ENCODE measurements around the gene NR2F2. TPM values are rescaled to one million over a fixed set of nuclear protein-coding genes. Genes with fewer than 3 reads are reported as not detected.

NR2F2 gene
- total RNA-seq, 4 donors from 2014 or later: 11.3 to 29.5 (median 18.4) TPM

DNA sequence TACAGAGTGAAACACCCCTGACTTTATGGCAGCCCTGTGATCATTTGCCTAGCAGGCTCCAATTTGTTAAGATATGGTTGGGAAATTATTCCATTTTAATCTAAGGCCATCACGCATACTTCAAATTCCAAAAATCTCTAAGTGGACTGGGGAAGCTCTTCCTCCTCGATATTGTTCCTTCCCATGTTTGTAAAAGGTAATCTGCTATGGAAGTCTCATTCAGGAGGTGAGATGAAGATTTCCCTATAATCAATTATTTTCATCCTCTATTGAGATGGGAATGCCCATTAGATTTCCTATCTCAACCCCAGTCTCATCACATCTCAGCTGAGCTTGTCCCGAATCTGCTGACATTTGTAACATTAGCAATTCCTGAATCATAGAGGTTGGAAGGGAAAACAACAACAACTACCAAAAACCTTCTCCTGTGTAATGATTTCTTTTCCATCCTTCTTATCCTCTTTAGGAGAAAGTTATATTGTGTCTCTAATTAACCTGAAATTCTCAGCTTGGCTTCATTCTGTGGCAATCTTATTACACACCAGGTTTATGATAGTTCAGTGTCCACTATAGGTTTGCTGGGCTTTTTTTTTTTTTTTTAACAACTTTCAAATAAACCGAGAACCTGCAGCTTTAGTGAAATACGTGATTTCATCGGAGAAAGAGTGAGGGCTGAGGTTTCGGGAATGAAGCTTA lies 2.2 kb upstream of the NR2F2 start:
- H3K27ac ChIP-seq: peak overlapping the region; percentile 81 to 91 (median 88)
- TF ChIP-seq POLR2AphosphoS5 (IDR thresholded peaks at IDR 0.05) (no peak), EP300 (IDR thresholded peaks at IDR 0.05; ENCODE audit: low read depth) (no peak), POLR2A (IDR thresholded peaks at IDR 0.05) (no peak)
- TF ChIP-seq, protein P1, sequence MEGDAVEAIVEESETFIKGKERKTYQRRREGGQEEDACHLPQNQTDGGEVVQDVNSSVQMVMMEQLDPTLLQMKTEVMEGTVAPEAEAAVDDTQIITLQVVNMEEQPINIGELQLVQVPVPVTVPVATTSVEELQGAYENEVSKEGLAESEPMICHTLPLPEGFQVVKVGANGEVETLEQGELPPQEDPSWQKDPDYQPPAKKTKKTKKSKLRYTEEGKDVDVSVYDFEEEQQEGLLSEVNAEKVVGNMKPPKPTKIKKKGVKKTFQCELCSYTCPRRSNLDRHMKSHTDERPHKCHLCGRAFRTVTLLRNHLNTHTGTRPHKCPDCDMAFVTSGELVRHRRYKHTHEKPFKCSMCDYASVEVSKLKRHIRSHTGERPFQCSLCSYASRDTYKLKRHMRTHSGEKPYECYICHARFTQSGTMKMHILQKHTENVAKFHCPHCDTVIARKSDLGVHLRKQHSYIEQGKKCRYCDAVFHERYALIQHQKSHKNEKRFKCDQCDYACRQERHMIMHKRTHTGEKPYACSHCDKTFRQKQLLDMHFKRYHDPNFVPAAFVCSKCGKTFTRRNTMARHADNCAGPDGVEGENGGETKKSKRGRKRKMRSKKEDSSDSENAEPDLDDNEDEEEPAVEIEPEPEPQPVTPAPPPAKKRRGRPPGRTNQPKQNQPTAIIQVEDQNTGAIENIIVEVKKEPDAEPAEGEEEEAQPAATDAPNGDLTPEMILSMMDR (IDR thresholded peaks at IDR 0.05): no peak
- intact Hi-C loops (cut with DNase I; ENCODE audit: low total_unique reads) (no loop called here), in situ Hi-C loops (cut with MboI; ENCODE audit: low pct_ligation_motif_present in 1 of 4, low pct_unique_long_range_greater_than_20kb in 1 of 4, low sequenced_read_pairs in 3 of 4) (loop anchor here in 3 of 4 donors (10.0 to 25.0 kb wide), 2 partner anchors 1064 to 1066 kb away; no protein-coding TSS in a partner anchor)
- H3K36me3 ChIP-seq: no peaks in the 10 kb centered on the region
- no peaks in the 10 kb centered on the region for H3K9me3 ChIP-seq
- no peak for DNase-seq
- peaks cover 40% of the 10 kb centered on the region for H3K27me3 ChIP-seq
- 51 to 72% methylated on average over 7 of the region's 7 CpGs for WGBS, 2 donors (ENCODE audit: low coverage in 1 of 2)
- H3K4me1 ChIP-seq: peaks cover 0 to 41% (median 13%) of the 10 kb centered on the region in 4 donors
- H3K4me3 ChIP-seq: peak overlapping the region in 1 of 4 donors; percentile 66

DNA sequence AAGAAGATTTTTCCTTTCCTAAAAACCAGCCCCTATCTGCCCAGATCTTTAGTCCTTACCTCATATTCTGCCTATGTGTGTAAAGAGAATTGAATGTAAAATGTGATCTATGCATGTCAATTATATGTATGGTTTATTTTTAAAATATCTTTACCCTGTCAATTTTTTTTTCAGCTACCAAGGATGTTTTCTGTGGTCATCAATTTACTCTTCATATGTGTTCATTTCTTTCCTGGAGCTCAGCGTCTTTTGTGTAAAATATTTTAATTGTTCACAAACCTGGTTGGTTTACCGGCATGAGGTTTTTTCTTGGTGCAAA lies 1.7 kb upstream of the NR2F2 start:
- no peaks in the 10 kb centered on the region for H3K9me3 ChIP-seq
- no peak for DNase-seq
- 43 to 59% methylated on average over 2 of the region's 2 CpGs for WGBS, 2 donors (ENCODE audit: low coverage in 1 of 2)
- in situ Hi-C loops (cut with MboI; ENCODE audit: low pct_ligation_motif_present in 1 of 4, low pct_unique_long_range_greater_than_20kb in 1 of 4, low sequenced_read_pairs in 3 of 4): loop anchor here in 3 of 4 donors (10.0 to 25.0 kb wide), 2 partner anchors 1064 to 1067 kb away; no protein-coding TSS in a partner anchor
- H3K36me3 ChIP-seq: no peaks in the 10 kb centered on the region
- peaks cover 35% of the 10 kb centered on the region for H3K27me3 ChIP-seq
- TF ChIP-seq, protein P1 (IDR thresholded peaks at IDR 0.05): no peak
- TF ChIP-seq POLR2AphosphoS5 (IDR thresholded peaks at IDR 0.05): no peak
- TF ChIP-seq EP300 (IDR thresholded peaks at IDR 0.05; ENCODE audit: low read depth): no peak
- no peak for TF ChIP-seq POLR2A (IDR thresholded peaks at IDR 0.05)
- H3K27ac ChIP-seq: peak overlapping the region; percentile 81 to 91 (median 88)
- peaks cover 0 to 36% (median 12%) of the 10 kb centered on the region in 4 donors for H3K4me1 ChIP-seq
- intact Hi-C loops (cut with DNase I; ENCODE audit: low total_unique reads): no loop called here
- peak overlapping the region in 1 of 4 donors; percentile 59 for H3K4me3 ChIP-seq

DNA sequence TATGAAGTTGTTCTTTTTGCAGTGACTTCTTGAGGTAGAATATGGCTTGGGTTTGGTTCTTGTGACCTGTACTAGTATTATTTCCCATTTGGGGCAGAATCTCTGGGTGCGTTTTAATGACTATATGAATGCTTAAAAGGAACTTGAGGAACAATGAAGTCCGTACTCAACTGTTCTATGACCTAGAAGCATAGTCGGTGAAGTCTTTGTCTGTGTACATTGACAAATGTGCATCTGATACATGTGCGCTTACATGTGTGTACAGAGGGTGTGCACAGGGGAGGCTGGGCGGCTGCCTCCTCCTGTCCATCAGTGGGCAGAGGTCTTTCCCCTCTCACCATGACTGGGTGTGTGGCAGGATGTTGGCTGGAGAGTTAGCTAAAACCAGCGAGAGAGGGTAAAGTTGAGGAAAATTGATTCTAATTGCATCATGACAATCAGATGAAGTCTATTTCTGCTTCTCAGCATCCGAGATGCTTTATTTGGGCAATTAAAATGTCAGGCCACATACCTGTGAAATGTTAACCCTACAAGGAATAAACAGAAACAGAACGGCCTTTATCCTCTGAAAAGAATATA lies 1.0 kb upstream of the NR2F2 start:
- H3K4me3 ChIP-seq: peak overlapping the region; percentile 45 to 59 (median 50)
- H3K36me3 ChIP-seq: no peaks in the 10 kb centered on the region
- in situ Hi-C loops (cut with MboI; ENCODE audit: low pct_ligation_motif_present in 1 of 4, low pct_unique_long_range_greater_than_20kb in 1 of 4, low sequenced_read_pairs in 3 of 4) (loop anchor here in 3 of 4 donors (10.0 to 25.0 kb wide), 2 partner anchors 1065 to 1067 kb away; no protein-coding TSS in a partner anchor), intact Hi-C loops (cut with DNase I; ENCODE audit: low total_unique reads) (no loop called here)
- 29 to 40% methylated on average over 4 to 8 of the region's 8 CpGs for WGBS, 2 donors (ENCODE audit: low coverage in 1 of 2)
- H3K27me3 ChIP-seq: peaks cover 28% of the 10 kb centered on the region
- peak overlapping the region; percentile 81 to 91 (median 88) for H3K27ac ChIP-seq
- H3K4me1 ChIP-seq: peaks cover 0 to 36% (median 11%) of the 10 kb centered on the region in 4 donors
- TF ChIP-seq, protein P1 (IDR thresholded peaks at IDR 0.05): no peak
- TF ChIP-seq POLR2A (IDR thresholded peaks at IDR 0.05) (no peak), EP300 (IDR thresholded peaks at IDR 0.05; ENCODE audit: low read depth) (no peak), POLR2AphosphoS5 (IDR thresholded peaks at IDR 0.05) (no peak)
- no peak for DNase-seq
- no peaks in the 10 kb centered on the region for H3K9me3 ChIP-seq

DNA sequence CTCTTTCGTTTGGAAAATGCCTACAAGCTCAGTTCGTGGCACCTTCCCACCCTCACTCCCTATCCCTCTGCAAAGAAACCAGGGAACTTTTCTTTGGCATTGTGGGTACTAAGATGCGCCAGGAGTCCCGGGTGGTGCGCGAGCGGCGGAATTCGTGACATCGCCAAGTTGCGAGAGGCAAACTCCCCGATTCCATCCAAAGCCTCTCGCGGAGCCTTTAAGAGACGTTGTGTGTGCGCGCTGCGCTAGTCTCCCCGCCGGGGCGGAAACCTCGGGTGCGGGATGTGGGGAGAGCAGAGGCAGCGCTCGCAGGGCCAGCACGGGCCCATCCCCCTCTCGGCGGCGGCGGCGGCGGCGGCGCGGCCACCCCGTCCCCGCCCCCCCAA lies 443 bp upstream of the NR2F2 start:
- WGBS, 2 donors (ENCODE audit: low coverage in 1 of 2): 0 to 8% methylated on average over 1 to 23 of the region's 37 CpGs
- H3K4me1 ChIP-seq: peaks cover 0 to 37% (median 13%) of the 10 kb centered on the region in 4 donors
- no peaks in the 10 kb centered on the region for H3K9me3 ChIP-seq
- H3K36me3 ChIP-seq: no peaks in the 10 kb centered on the region
- peak overlapping the region; percentile 81 to 91 (median 88) for H3K27ac ChIP-seq
- peaks cover 22% of the 10 kb centered on the region for H3K27me3 ChIP-seq
- DNase-seq: peak; percentile 66
- peak overlapping the region; percentile 45 to 59 (median 50) for H3K4me3 ChIP-seq
- in situ Hi-C loops (cut with MboI; ENCODE audit: low pct_ligation_motif_present in 1 of 4, low pct_unique_long_range_greater_than_20kb in 1 of 4, low sequenced_read_pairs in 3 of 4) (loop anchor here in 2 of 4 donors (25.0 kb wide), 1 partner anchor 1068 kb away; no protein-coding TSS in a partner anchor), intact Hi-C loops (cut with DNase I; ENCODE audit: low total_unique reads) (no loop called here)
- TF ChIP-seq POLR2AphosphoS5 (IDR thresholded peaks at IDR 0.05) (peak in 2 of 3 donors; percentile 3 to 18), POLR2A (IDR thresholded peaks at IDR 0.05) (no peak), EP300 (IDR thresholded peaks at IDR 0.05; ENCODE audit: low read depth) (no peak)
- TF ChIP-seq, protein P1 (IDR thresholded peaks at IDR 0.05): no peak

All from transverse colon (tissue), 4 donors.